ENCODE measurements around the gene TBC1D1.

DNA sequence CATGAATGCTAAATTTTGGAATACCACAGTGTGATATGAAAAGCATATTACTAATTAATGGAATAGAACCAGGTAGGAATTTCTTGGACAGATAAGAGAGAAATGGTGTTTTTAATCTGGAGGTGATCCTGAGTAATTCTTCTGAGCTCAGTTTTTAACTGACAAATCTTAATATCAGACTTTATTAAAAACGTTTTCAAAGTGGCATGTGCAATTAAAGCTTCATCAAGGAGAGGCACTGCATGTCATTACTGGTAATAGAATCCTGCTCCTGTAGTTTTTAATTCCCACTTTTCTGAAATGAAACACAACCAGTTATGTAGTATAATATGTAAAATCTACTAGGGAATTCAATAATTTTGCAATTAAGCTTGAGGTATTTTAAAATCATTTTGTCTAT, 62.3 kb downstream of the TBC1D1 start:
- TF ChIP-seq, protein P1, sequence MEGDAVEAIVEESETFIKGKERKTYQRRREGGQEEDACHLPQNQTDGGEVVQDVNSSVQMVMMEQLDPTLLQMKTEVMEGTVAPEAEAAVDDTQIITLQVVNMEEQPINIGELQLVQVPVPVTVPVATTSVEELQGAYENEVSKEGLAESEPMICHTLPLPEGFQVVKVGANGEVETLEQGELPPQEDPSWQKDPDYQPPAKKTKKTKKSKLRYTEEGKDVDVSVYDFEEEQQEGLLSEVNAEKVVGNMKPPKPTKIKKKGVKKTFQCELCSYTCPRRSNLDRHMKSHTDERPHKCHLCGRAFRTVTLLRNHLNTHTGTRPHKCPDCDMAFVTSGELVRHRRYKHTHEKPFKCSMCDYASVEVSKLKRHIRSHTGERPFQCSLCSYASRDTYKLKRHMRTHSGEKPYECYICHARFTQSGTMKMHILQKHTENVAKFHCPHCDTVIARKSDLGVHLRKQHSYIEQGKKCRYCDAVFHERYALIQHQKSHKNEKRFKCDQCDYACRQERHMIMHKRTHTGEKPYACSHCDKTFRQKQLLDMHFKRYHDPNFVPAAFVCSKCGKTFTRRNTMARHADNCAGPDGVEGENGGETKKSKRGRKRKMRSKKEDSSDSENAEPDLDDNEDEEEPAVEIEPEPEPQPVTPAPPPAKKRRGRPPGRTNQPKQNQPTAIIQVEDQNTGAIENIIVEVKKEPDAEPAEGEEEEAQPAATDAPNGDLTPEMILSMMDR (conservative IDR thresholded peaks at IDR 0.05; ENCODE audit: low read depth, low read length) = no peak
- no peak for TF ChIP-seq EZH2 (IDR thresholded peaks at IDR 0.05; ENCODE audit: low read length, unreplicated experiment)
- TF ChIP-seq EZH2phosphoT487 (IDR thresholded peaks at IDR 0.05; ENCODE audit: borderline replicate concordance, low read length) = no peak

All from PC-3 (cell line).